HG03432 (cell line): ENCODE data around the gene AIFM2.
"Not testable (repeated sequence)": the region's sequence is repeated elsewhere in the genome, so short reads cannot be mapped to it uniquely, and the experiment has no call there.

Source experiments
- ATAC-seq: cut with Tn5 transposase; IDR thresholded peaks from one replicate; pipeline ENCODE4 v1.9.1; 2021; ENCODE audit warnings: mild to moderate bottlenecking, moderate library complexity; ENCODE audit not compliant: unreplicated experiment

AIFM2 gene

GRCh38 chr10:70096016-70096704, 36.5 kb downstream of the AIFM2 start:
- no peak for ATAC-seq

- no peak for ATAC-seq
These were observed 38.4 kb downstream of the AIFM2 start for GRCh38 chr10:70094250-70094649.

- no peak for ATAC-seq
These were observed 39.2 kb downstream of the AIFM2 start for GRCh38 chr10:70093335-70093944.

- no peak for ATAC-seq
These were observed 40.3 kb downstream of the AIFM2 start for GRCh38 chr10:70092389-70092718.

- no peak for ATAC-seq
These were observed 41.7 kb downstream of the AIFM2 start for GRCh38 chr10:70090951-70091350.

GRCh38 chr10:70090013-70090412, 42.6 kb downstream of the AIFM2 start:
- no peak for ATAC-seq

GRCh38 chr10:70088308-70088698, 44.3 kb downstream of the AIFM2 start:
- ATAC-seq = no peak

GRCh38 chr10:70087616-70088307, 44.9 kb downstream of the AIFM2 start:
- no peak for ATAC-seq

GRCh38 chr10:70085975-70086613, 46.5 kb downstream of the AIFM2 start:
- no peak for ATAC-seq

- no peak for ATAC-seq
These were observed 48.4 kb downstream of the AIFM2 start for GRCh38 chr10:70084189-70084588.

- ATAC-seq = not testable (repeated sequence)
These were observed 51.8 kb downstream of the AIFM2 start for GRCh38 chr10:70080789-70081188.

GRCh38 chr10:70078937-70079336, 53.7 kb downstream of the AIFM2 start:
- ATAC-seq = no peak

GRCh38 chr10:70078329-70078728, 54.3 kb downstream of the AIFM2 start:
- ATAC-seq = no peak

- ATAC-seq = no peak
These were observed 57.7 kb downstream of the AIFM2 start for GRCh38 chr10:70074971-70075370.

- no peak for ATAC-seq
These were observed 58.5 kb downstream of the AIFM2 start for GRCh38 chr10:70074165-70074564.

GRCh38 chr10:70070834-70071233, 61.8 kb downstream of the AIFM2 start:
- ATAC-seq = no peak

- ATAC-seq = no peak
These were observed 63.3 kb downstream of the AIFM2 start for GRCh38 chr10:70069346-70069745.

GRCh38 chr10:70068925-70069324, 63.7 kb downstream of the AIFM2 start:
- ATAC-seq = no peak

GRCh38 chr10:70067586-70067985, 65.0 kb downstream of the AIFM2 start:
- no peak for ATAC-seq

GRCh38 chr10:70066190-70066589, 66.4 kb downstream of the AIFM2 start:
- no peak for ATAC-seq

- no peak for ATAC-seq
These were observed 68.1 kb downstream of the AIFM2 start for GRCh38 chr10:70064486-70064885.
